PC-3 (cell line): ENCODE data around the gene EP400. TPM values are rescaled to one million over a fixed set of nuclear protein-coding genes. Genes with fewer than 3 reads are reported as not detected.

Experiments used
- ATAC-seq: fragments of 200-7000 bp; cut with Tn5 transposase; 2 replicates; pipeline ENCODE4 v1.9.1; 2020; ENCODE audit warnings: mild to moderate bottlenecking, moderate library complexity
- BruUV-seq: library from RNA; stranded (reverse); fragments of 400-500 nt; replicated peaks from 2 replicates; lab custom pipeline; 2021; lab: Mats Ljungman, UMichigan
- CTCF ChIA-PET: fragments of 300-600 bp; sonication (Branson Sonifier 250); formaldehyde crosslinking; loops from one replicate; lab custom pipeline; 2022; ENCODE audit warnings: antibody characterized with exemption; lab: Charles Lee
- POLR2A ChIA-PET: fragments of 300-600 bp; sonication (Branson Sonifier 250); formaldehyde crosslinking; loops from one replicate; lab custom pipeline; 2022; ENCODE audit warnings: antibody characterized with exemption; ENCODE audit not compliant: unreplicated experiment; lab: Charles Lee
- DNase-seq: peaks from one replicate; pipeline ENCODE4 v3.0.0-alpha.2; 2015
- H2AFZ ChIP-seq: fragments of 300-600 bp; sonication (generic); 2 replicates; pipeline ENCODE4 v1.6.0; 2016; ENCODE audit warnings: antibody characterized with exemption, low read length
- H3F3A ChIP-seq: fragments of 300-600 bp; sonication (generic); one replicate; pipeline ENCODE4 v1.6.0; 2017; ENCODE audit warnings: antibody characterized with exemption, low read length, control low read depth, mild to moderate bottlenecking; ENCODE audit not compliant: unreplicated experiment
- H3K27ac ChIP-seq: fragments of 300-600 bp; sonication (generic); 2 replicates; pipeline ENCODE4 v1.5.1; 2016; ENCODE audit warnings: mild to moderate bottlenecking, low read length
- H3K27me3 ChIP-seq: fragments of 300-600 bp; sonication (generic); 2 replicates; pipeline ENCODE4 v1.6.1; 2016; ENCODE audit warnings: low read length, mixed read lengths
- H3K36me3 ChIP-seq: fragments of 300-600 bp; sonication (generic); 2 replicates; pipeline ENCODE4 v1.6.1; 2016; ENCODE audit warnings: low read depth, mixed run types, low read length, mixed read lengths
- H3K4me1 ChIP-seq: fragments of 300-600 bp; sonication (generic); 2 replicates; pipeline ENCODE4 v1.5.1; 2016; ENCODE audit warnings: low read length; ENCODE audit not compliant: insufficient read depth
- H3K4me2 ChIP-seq: fragments of 300-600 bp; sonication (generic); 2 replicates; pipeline ENCODE4 v1.6.0; 2016; ENCODE audit warnings: low read length
- H3K4me3 ChIP-seq: fragments of 300-600 bp; sonication (generic); 2 replicates; pipeline ENCODE4 v1.5.1; 2016; ENCODE audit warnings: mild to moderate bottlenecking, low read length, mixed read lengths
- H3K79me2 ChIP-seq: fragments of 300-600 bp; sonication (generic); 2 replicates; pipeline ENCODE4 v1.6.1; 2017; ENCODE audit warnings: low read length, mixed read lengths
- H3K9ac ChIP-seq: fragments of 300-600 bp; sonication (generic); 2 replicates; pipeline ENCODE4 v1.6.0; 2016; ENCODE audit warnings: mild to moderate bottlenecking, low read length
- H3K9me2 ChIP-seq: fragments of 300-600 bp; sonication (generic); replicated peaks from 2 replicates; pipeline ENCODE4 v1.6.1; 2016; ENCODE audit warnings: mixed run types, low read length, mixed read lengths
- H3K9me3 ChIP-seq: fragments of 300-600 bp; sonication (generic); 2 replicates; pipeline ENCODE4 v1.6.1; 2016; ENCODE audit warnings: low read length, mixed read lengths
- H4K20me1 ChIP-seq: fragments of 300-600 bp; sonication (generic); 2 replicates; pipeline ENCODE4 v1.6.1; 2016; ENCODE audit warnings: low read length, mixed read lengths
- CTCF ChIP-seq: fragments of 300-600 bp; sonication (generic); conservative IDR thresholded peaks from 2 replicates; pipeline ENCODE4 v1.5.1; 2017; ENCODE audit warnings: antibody characterized with exemption, low read depth, mild to moderate bottlenecking, low read length
- EZH2 ChIP-seq: fragments of 300-600 bp; sonication (generic); IDR thresholded peaks from one replicate; pipeline ENCODE4 v1.6.1; 2017; ENCODE audit warnings: antibody characterized with exemption, mild to moderate bottlenecking, low read length; ENCODE audit not compliant: unreplicated experiment
- EZH2phosphoT487 ChIP-seq: fragments of 300-600 bp; sonication (generic); IDR thresholded peaks from 2 replicates; pipeline ENCODE4 v1.6.1; 2018; ENCODE audit warnings: mild to moderate bottlenecking, antibody characterized with exemption, low read length, borderline replicate concordance
- intact Hi-C: fragments of 100-400 bp; cut with micrococcal nuclease; formaldehyde crosslinking; loops from 2 replicates; pipeline ENCODE4 v1.9.0; 2023
- total RNA-seq: library from RNA; depleted of rRNA; stranded (reverse); fragments of >200 nt; gene quantifications from 2 replicates; pipeline ENCODE4 v1.2.3, GENCODE V29; 2014

Gene EP400
- total RNA-seq, 1 experiment from 2014 or later = 20.2 TPM

GRCh38 chr12:131915000-131915689 lies 34.6 kb upstream of the EP400 start:
- TF ChIP-seq CTCF (no peak), EZH2 (no peak), EZH2phosphoT487 (no peak)
- intact Hi-C loops = no loop called here
- Histone ChIP-seq H3K27me3 (no peaks in the 10 kb centered on the region), H3K9me3 (no peaks in the 10 kb centered on the region), H3K4me2 (no peak overlapping the region), H3K4me3 (no peak overlapping the region), H4K20me1 (no peaks in the 10 kb centered on the region), H2AFZ (no peak overlapping the region), H3K9me2 (no peaks in the 10 kb centered on the region), H3F3A (no peaks in the 10 kb centered on the region), H3K79me2 (no peaks in the 10 kb centered on the region), H3K9ac (no peak overlapping the region), H3K27ac (no peak overlapping the region), H3K4me1 (peaks cover 22% of the 10 kb centered on the region), H3K36me3 (peaks cover 37% of the 10 kb centered on the region)
- ATAC-seq (no peak), DNase-seq (no peak)
- CTCF ChIA-PET = no interaction called here
- BruUV-seq = TSS peak; percentile 17
- POLR2A ChIA-PET = no interaction called here

- TF ChIP-seq EZH2phosphoT487 (no peak), EZH2 (no peak), CTCF (no peak)
- Histone ChIP-seq H3K79me2 (no peaks in the 10 kb centered on the region), H3K4me2 (no peak overlapping the region), H3K9me2 (no peaks in the 10 kb centered on the region), H3K27ac (no peak overlapping the region), H3K9ac (no peak overlapping the region), H3F3A (no peaks in the 10 kb centered on the region), H3K36me3 (peaks cover 38% of the 10 kb centered on the region), H3K9me3 (no peaks in the 10 kb centered on the region), H3K4me1 (peaks cover 15% of the 10 kb centered on the region), H3K27me3 (no peaks in the 10 kb centered on the region), H4K20me1 (no peaks in the 10 kb centered on the region), H2AFZ (no peak overlapping the region), H3K4me3 (no peak overlapping the region)
- ChIA-PET POLR2A (no interaction called here), CTCF (no interaction called here)
- intact Hi-C loops = no loop called here
- DNase-seq (no peak), ATAC-seq (no peak)
- BruUV-seq = no TSS peak
These were observed 33.9 kb upstream of the EP400 start for GRCh38 chr12:131915823-131916222.
